B cell (primary cell): Measurements from ENCODE around the gene FHIT. TPM values are rescaled to one million over a fixed set of nuclear protein-coding genes. Genes with fewer than 3 reads are reported as not detected.

Experiments
- ATAC-seq: fragments of 200-7000 bp; cut with Tn5 transposase; one replicate; pipeline ENCODE4 v1.10.0; 2021; ENCODE audit warnings: low read depth, mild to moderate bottlenecking, moderate number of reproducible peaks, moderate library complexity
- CTCF ChIA-PET: fragments of 350-600 bp; sonication (Branson Sonifier 250); formaldehyde crosslinking; loops from one replicate; lab custom pipeline; 2021; ENCODE audit warnings: antibody characterized with exemption, inconsistent platforms; lab: Charles Lee
- POLR2A ChIA-PET: fragments of 350-600 bp; sonication (Branson Sonifier 250); formaldehyde crosslinking; loops from one replicate; lab custom pipeline; 2021; ENCODE audit warnings: antibody characterized with exemption; lab: Charles Lee
- DNase-seq: peaks from one replicate; pipeline ENCODE4 v3.0.0; 2013
- H2AFZ ChIP-seq: 2 replicates; pipeline ENCODE4 v1.6.1; 2012; ENCODE audit warnings: mild to moderate bottlenecking, low read depth, low read length; ENCODE audit not compliant: insufficient read depth, poor library complexity, severe bottlenecking
- H3K27ac ChIP-seq, 2 donors: 1 replicate in 1 of 2; 2 replicates in 1 of 2; pipeline ENCODE4 v1.5.1; 2012 to 2013; ENCODE audit warnings: low read length in 2 of 2, mild to moderate bottlenecking in 2 of 2, moderate library complexity in 1 of 2
- H3K27me3 ChIP-seq, 4 experiments: fragments of 200-600 bp in 1 of 4; sonication (generic) in 1 of 4; replicated peaks in 1 of 4; 1 replicate in 2 of 4; 2 replicates in 2 of 4; pipeline versions ENCODE4 v1.6.1 to v1.7.0; 2013 to 2016; ENCODE audit warnings: low read length in 3 of 4, mild to moderate bottlenecking in 2 of 4, mixed read lengths in 1 of 4, moderate library complexity in 1 of 4; ENCODE audit not compliant: insufficient read depth in 4 of 4, control insufficient read depth in 3 of 4; ENCODE audit errors: control extremely low read depth in 1 of 4
- H3K36me3 ChIP-seq, 2 experiments: replicated peaks in 1 of 2; 1 replicate in 1 of 2; 2 replicates in 1 of 2; pipeline versions ENCODE4 v1.6.1 to v1.7.1; 2013; ENCODE audit warnings: low read length in 1 of 2; ENCODE audit not compliant: insufficient read depth in 2 of 2, control insufficient read depth in 1 of 2; ENCODE audit errors: control extremely low read depth in 1 of 2, extremely low read depth in 1 of 2
- H3K4me1 ChIP-seq, 2 donors: fragments of 200-600 bp in 1 of 2; sonication (generic) in 1 of 2; 1 replicate in 1 of 2; 2 replicates in 1 of 2; pipeline versions ENCODE4 v1.5.1 to v1.6.1; 2013 to 2017; ENCODE audit warnings: low read length in 2 of 2; ENCODE audit not compliant: control insufficient read depth in 2 of 2, insufficient read depth in 2 of 2
- H3K4me2 ChIP-seq: replicated peaks from 2 replicates; pipeline ENCODE3; 2012; ENCODE audit warnings: mild to moderate bottlenecking, low read depth, low read length; ENCODE audit not compliant: poor library complexity, severe bottlenecking
- H3K4me3 ChIP-seq, 5 experiments: fragments of 200-600 bp in 1 of 5; sonication (generic) in 1 of 5; 1 replicate in 3 of 5; 2 replicates in 2 of 5; pipeline versions ENCODE4 v1.5.1 to v1.7.0; 2011 to 2016; ENCODE audit warnings: low read length in 4 of 5, mild to moderate bottlenecking in 4 of 5, low read depth in 2 of 5, control low read depth in 1 of 5, moderate library complexity in 1 of 5; ENCODE audit not compliant: insufficient read depth in 1 of 5; ENCODE audit errors: control extremely low read depth in 1 of 5, extremely low read depth in 1 of 5
- H3K79me2 ChIP-seq: fragments of 200-600 bp; sonication (generic); one replicate; pipeline ENCODE4 v1.6.0; 2016; ENCODE audit warnings: low read length; ENCODE audit not compliant: control insufficient read depth, insufficient read depth
- H3K9ac ChIP-seq: fragments of 200-600 bp; sonication (generic); 2 replicates; pipeline ENCODE4 v1.6.1; 2017; ENCODE audit warnings: mild to moderate bottlenecking, low read length, moderate library complexity
- H3K9me3 ChIP-seq, 3 donors: one replicate each; pipeline versions ENCODE4 v1.6.1 to v1.7.1; 2013; ENCODE audit warnings: low read length in 2 of 3; ENCODE audit not compliant: control insufficient read depth in 2 of 3, insufficient read depth in 1 of 3; ENCODE audit errors: control extremely low read depth in 1 of 3
- H4K20me1 ChIP-seq: 2 replicates; pipeline ENCODE4 v1.6.0; 2012; ENCODE audit warnings: mild to moderate bottlenecking, low read length; ENCODE audit not compliant: insufficient read depth, control insufficient read depth, poor library complexity, severe bottlenecking
- H3K27ac Mint-ChIP-seq: one replicate; pipeline ENCODE4 v1.8.0; 2021; ENCODE audit warnings: mixed read lengths
- H3K27me3 Mint-ChIP-seq: one replicate; pipeline ENCODE4 v1.8.0; 2021; ENCODE audit warnings: mixed read lengths
- H3K4me1 Mint-ChIP-seq: one replicate; pipeline ENCODE4 v1.8.0; 2021; ENCODE audit warnings: mixed read lengths
- H3K4me3 Mint-ChIP-seq: one replicate; pipeline ENCODE4 v1.8.0; 2021; ENCODE audit warnings: mixed read lengths
- H3K9me3 Mint-ChIP-seq: one replicate; pipeline ENCODE4 v1.8.0; 2022; ENCODE audit warnings: mixed read lengths; ENCODE audit not compliant: insufficient read depth
- CTCF ChIP-seq: fragments of 200-600 bp; IDR thresholded peaks from one replicate; pipeline ENCODE4 v1.8.0; 2022; ENCODE audit warnings: antibody characterized with exemption, mild to moderate bottlenecking
- EZH2 ChIP-seq: IDR thresholded peaks from 2 replicates; pipeline ENCODE4 v1.6.1; 2012; ENCODE audit warnings: borderline replicate concordance, low read depth, mild to moderate bottlenecking, moderate library complexity, low read length; ENCODE audit not compliant: insufficient read depth, poor library complexity, severe bottlenecking
- WGBS: methylation state at CpG from one replicate; pipeline ENCODE4 v1.1.5; 2013; ENCODE audit warnings: missing lambda C conversion rate; ENCODE audit not compliant: insufficient coverage; 5-methylcytosine and 5-hydroxymethylcytosine counted together
- intact Hi-C: fragments of 100-400 bp; cut with micrococcal nuclease; formaldehyde crosslinking; loops from one replicate; pipeline ENCODE4 v1.10.0; 2022
- polyA plus RNA-seq: library from polyadenylated mRNA; depleted of rRNA; stranded (reverse); fragments of >200 nt; gene quantifications from 2 replicates; pipeline ENCODE4 v1.2.3, GENCODE V29; 2012
- total RNA-seq, 2 donors: library from RNA; stranded (reverse); fragments of 120-200 nt in 1 of 2; gene quantifications; 1 replicate in 1 of 2; 2 replicates in 1 of 2; pipeline versions ENCODE4 v1.2.3 to v1.2.4, GENCODE V29; 2013 to 2022

The FHIT gene
- total and polyA plus RNA-seq, 2 donors (not counting 1 experiment from before 2014, with no cell fraction given), result 1.7 to 7.8 TPM

- no peak overlapping the region for H3K9ac ChIP-seq
- DNase-seq, result no peak
- no peaks in the 10 kb centered on the region for H3K79me2 ChIP-seq
- no peak for ATAC-seq
- Mint-ChIP-seq H3K4me1 (no peaks in the 10 kb centered on the region), H3K9me3 (no peaks in the 10 kb centered on the region), H3K4me3 (no peak overlapping the region), H3K27me3 (no peaks in the 10 kb centered on the region), H3K27ac (no peak overlapping the region)
- POLR2A ChIA-PET, result no interaction called here
- TF ChIP-seq EZH2 (no peak), CTCF (no peak)
- intact Hi-C loops, result no loop called here
- no peaks in the 10 kb centered on the region for H3K4me1 ChIP-seq
- WGBS, result 100% methylated on average over 2 of the region's 2 CpGs
- H3K27ac ChIP-seq, result no peak overlapping the region
- no peak overlapping the region for H2AFZ ChIP-seq
- CTCF ChIA-PET, result no interaction called here
- H3K27me3 ChIP-seq, result no peaks in the 10 kb centered on the region
- H3K36me3 ChIP-seq, result no peaks in the 10 kb centered on the region
- H3K4me3 ChIP-seq, result no peak overlapping the region
- H4K20me1 ChIP-seq, result no peaks in the 10 kb centered on the region
- H3K4me2 ChIP-seq, result no peak overlapping the region
- H3K9me3 ChIP-seq, result no peaks in the 10 kb centered on the region
These were observed 190.8 kb downstream of the FHIT start for GRCh38 chr3:61060411-61060861.

GRCh38 chr3:61058836-61059235, 192.4 kb downstream of the FHIT start:
- Mint-ChIP-seq H3K4me1 (no peaks in the 10 kb centered on the region), H3K27ac (no peak overlapping the region), H3K9me3 (no peaks in the 10 kb centered on the region), H3K27me3 (no peaks in the 10 kb centered on the region), H3K4me3 (no peak overlapping the region)
- ChIA-PET POLR2A (no interaction called here), CTCF (no interaction called here)
- Histone ChIP-seq H3K36me3 (no peaks in the 10 kb centered on the region), H3K9me3 (no peaks in the 10 kb centered on the region), H3K27me3 (no peaks in the 10 kb centered on the region), H3K9ac (no peak overlapping the region), H4K20me1 (no peaks in the 10 kb centered on the region), H3K4me3 (no peak overlapping the region), H3K4me2 (no peak overlapping the region), H2AFZ (no peak overlapping the region), H3K27ac (no peak overlapping the region), H3K79me2 (no peaks in the 10 kb centered on the region), H3K4me1 (no peaks in the 10 kb centered on the region)
- ATAC-seq (no peak), DNase-seq (no peak)
- no CpG with 5 or more reads among the region's 2 CpGs for WGBS
- intact Hi-C loops, result no loop called here
- no peak for TF ChIP-seq EZH2
- TF ChIP-seq CTCF, result no peak
